GM06990 (cell line): ENCODE results near the gene SH3GLB1.

Experiments
- DNase-seq: peaks from one replicate; pipeline ENCODE4 v3.0.0-alpha.2; 2011; ENCODE audit not compliant: insufficient read length; ENCODE audit errors: extremely low read depth
- H3K27me3 ChIP-seq: replicated peaks from 2 replicates; pipeline ENCODE4 v1.6.0; 2011; ENCODE audit warnings: low read length; ENCODE audit not compliant: control insufficient read depth, insufficient read depth
- H3K36me3 ChIP-seq: 2 replicates; pipeline ENCODE4 v1.5.1; 2011; ENCODE audit warnings: low read length; ENCODE audit not compliant: control insufficient read depth, insufficient read depth
- H3K4me3 ChIP-seq: replicated peaks from 2 replicates; pipeline ENCODE4 v1.5.1; 2011; ENCODE audit warnings: low read depth, mild to moderate bottlenecking, control low read depth, low read length
- TF ChIP-seq, protein P1 (sequence below): IDR thresholded peaks from 2 replicates; pipeline ENCODE4 v1.5.1; 2011; ENCODE audit warnings: low read length, control low read depth, mild to moderate bottlenecking, inconsistent platforms; ENCODE audit not compliant: insufficient read depth, poor library complexity, severe bottlenecking

The SH3GLB1 gene

DNA sequence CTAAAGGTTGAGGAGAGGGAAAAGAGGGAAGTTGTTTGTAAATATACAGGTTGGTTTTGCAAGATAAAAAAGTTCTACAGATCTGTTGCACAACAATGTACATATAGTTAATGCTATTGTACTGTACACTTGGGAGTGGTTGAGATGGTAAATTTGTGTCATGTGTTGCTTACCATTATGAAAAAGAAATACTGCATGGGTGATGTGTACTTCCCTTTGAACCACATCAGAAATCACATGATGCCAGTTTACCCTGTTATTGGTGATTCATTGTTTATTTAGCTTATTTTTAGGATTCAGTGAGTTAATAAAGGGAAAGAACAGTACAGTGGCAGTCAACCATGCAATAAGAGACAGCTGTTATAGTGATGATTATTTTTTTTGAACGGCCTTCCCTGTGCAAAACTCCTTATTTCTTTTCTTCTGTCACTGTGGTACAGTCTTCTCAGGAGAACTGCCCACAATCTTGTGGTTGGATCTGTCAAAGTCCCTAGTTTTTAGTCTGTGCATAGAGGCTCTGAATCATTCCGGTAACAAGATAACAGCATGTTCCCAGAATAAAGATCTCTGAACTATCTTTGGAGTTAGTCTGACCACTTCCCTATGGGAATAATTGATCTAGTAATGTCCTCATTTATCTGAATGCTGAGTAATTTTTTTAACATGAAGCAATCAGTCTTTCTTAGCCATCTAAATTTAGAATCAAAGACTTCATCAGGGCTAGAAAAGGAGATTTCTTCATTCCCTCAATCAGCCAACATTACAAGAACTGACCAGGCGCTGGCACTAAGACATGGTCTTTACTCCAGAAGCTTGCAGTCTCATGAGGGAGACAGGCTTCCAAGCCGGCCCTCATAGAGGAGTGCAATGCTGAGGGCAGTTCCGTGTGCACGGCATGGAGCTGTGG, 84.2 kb downstream of the SH3GLB1 start:
- no peaks in the 10 kb centered on the region for H3K27me3 ChIP-seq
- DNase-seq: no peak
- H3K4me3 ChIP-seq: no peak overlapping the region
- TF ChIP-seq, protein P1, sequence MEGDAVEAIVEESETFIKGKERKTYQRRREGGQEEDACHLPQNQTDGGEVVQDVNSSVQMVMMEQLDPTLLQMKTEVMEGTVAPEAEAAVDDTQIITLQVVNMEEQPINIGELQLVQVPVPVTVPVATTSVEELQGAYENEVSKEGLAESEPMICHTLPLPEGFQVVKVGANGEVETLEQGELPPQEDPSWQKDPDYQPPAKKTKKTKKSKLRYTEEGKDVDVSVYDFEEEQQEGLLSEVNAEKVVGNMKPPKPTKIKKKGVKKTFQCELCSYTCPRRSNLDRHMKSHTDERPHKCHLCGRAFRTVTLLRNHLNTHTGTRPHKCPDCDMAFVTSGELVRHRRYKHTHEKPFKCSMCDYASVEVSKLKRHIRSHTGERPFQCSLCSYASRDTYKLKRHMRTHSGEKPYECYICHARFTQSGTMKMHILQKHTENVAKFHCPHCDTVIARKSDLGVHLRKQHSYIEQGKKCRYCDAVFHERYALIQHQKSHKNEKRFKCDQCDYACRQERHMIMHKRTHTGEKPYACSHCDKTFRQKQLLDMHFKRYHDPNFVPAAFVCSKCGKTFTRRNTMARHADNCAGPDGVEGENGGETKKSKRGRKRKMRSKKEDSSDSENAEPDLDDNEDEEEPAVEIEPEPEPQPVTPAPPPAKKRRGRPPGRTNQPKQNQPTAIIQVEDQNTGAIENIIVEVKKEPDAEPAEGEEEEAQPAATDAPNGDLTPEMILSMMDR: no peak
- no peaks in the 10 kb centered on the region for H3K36me3 ChIP-seq

DNA sequence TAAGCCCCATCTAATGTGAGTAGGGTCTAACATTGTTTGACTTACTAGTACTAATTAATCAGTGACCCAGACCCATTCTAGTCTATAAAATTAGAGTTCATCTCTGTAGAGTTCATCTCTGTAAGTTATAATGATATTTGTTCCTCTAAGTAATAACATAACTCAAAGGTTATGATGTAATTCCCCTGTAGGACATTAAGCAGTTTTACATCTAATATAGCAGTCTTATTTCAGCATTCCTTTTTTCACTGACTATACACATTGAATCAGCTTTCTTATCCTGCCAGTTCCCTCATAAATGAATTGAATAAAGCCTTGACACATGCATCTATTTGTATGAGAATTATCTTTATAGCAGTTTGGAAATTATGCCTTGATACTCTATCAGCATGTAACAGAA, 90.9 kb downstream of the SH3GLB1 start:
- Histone ChIP-seq H3K36me3 (no peaks in the 10 kb centered on the region), H3K27me3 (no peaks in the 10 kb centered on the region), H3K4me3 (no peak overlapping the region)
- TF ChIP-seq, protein P1: no peak
- no peak for DNase-seq
